CD14-positive monocyte (primary cell): ENCODE data around the gene TFF1. TPM values are rescaled to one million over a fixed set of nuclear protein-coding genes. Genes with fewer than 3 reads are reported as not detected.

ENCODE experiments used
- DNase-seq, 3 donors: peaks; one replicate each; pipeline ENCODE4 v3.0.0-alpha.2; 2011 to 2022
- H2AFZ ChIP-seq: 2 replicates; pipeline ENCODE4 v1.6.0; 2012; ENCODE audit warnings: mild to moderate bottlenecking, low read depth, low read length, inconsistent platforms; ENCODE audit not compliant: insufficient read depth, poor library complexity, severe bottlenecking
- H3K27ac ChIP-seq, 2 donors: 1 replicate in 1 of 2; 2 replicates in 1 of 2; pipeline ENCODE4 v1.5.1; 2012 to 2013; ENCODE audit warnings: low read length in 2 of 2, control low read depth in 1 of 2, inconsistent platforms in 1 of 2, low read depth in 1 of 2, mild to moderate bottlenecking in 1 of 2
- H3K27me3 ChIP-seq, 2 donors: one replicate each; pipeline versions ENCODE4 v1.6.0 to v1.6.1; 2011 to 2013; ENCODE audit warnings: low read length in 2 of 2; ENCODE audit not compliant: control insufficient read depth in 2 of 2, insufficient read depth in 2 of 2
- H3K36me3 ChIP-seq, 2 donors: replicated peaks in 1 of 2; 1 replicate in 1 of 2; 2 replicates in 1 of 2; pipeline versions ENCODE4 v1.5.1 to v1.6.1; 2012 to 2013; ENCODE audit warnings: low read length in 2 of 2, control low read depth in 1 of 2, inconsistent platforms in 1 of 2, mild to moderate bottlenecking in 1 of 2; ENCODE audit not compliant: insufficient read depth in 2 of 2, control insufficient read depth in 1 of 2
- H3K4me1 ChIP-seq, 2 donors: 1 replicate in 1 of 2; 2 replicates in 1 of 2; pipeline versions ENCODE4 v1.5.1 to v1.6.1; 2012 to 2013; ENCODE audit warnings: low read length in 2 of 2, control low read depth in 1 of 2, inconsistent platforms in 1 of 2, mild to moderate bottlenecking in 1 of 2, moderate library complexity in 1 of 2; ENCODE audit not compliant: insufficient read depth in 2 of 2, control insufficient read depth in 1 of 2
- H3K4me2 ChIP-seq: replicated peaks from 2 replicates; pipeline ENCODE3; 2012; ENCODE audit warnings: low read length, moderate library complexity, mild to moderate bottlenecking; ENCODE audit not compliant: poor library complexity, severe bottlenecking; ENCODE audit errors: extremely low read depth
- H3K4me3 ChIP-seq, 3 experiments: fragments of 200-600 bp in 1 of 3; sonication (generic) in 1 of 3; replicated peaks in 1 of 3; 1 replicate in 2 of 3; 2 replicates in 1 of 3; pipeline ENCODE4 v1.5.1; 2011 to 2013; ENCODE audit warnings: low read length in 3 of 3, mild to moderate bottlenecking in 3 of 3, control low read depth in 2 of 3, low read depth in 2 of 3, inconsistent platforms in 1 of 3, moderate library complexity in 1 of 3
- H3K79me2 ChIP-seq: 2 replicates; pipeline ENCODE4 v1.6.0; 2012; ENCODE audit warnings: mild to moderate bottlenecking, control low read depth, inconsistent platforms, low read length, moderate library complexity; ENCODE audit not compliant: insufficient read depth
- H3K9ac ChIP-seq: 2 replicates; pipeline ENCODE4 v1.6.0; 2017; ENCODE audit warnings: low read length, mild to moderate bottlenecking; ENCODE audit not compliant: insufficient read depth, poor library complexity, severe bottlenecking
- H3K9me3 ChIP-seq, 2 donors: replicated peaks in 1 of 2; 1 replicate in 1 of 2; 2 replicates in 1 of 2; pipeline versions ENCODE4 v1.5.1 to v1.6.1; 2012 to 2013; ENCODE audit warnings: low read length in 2 of 2, control low read depth in 1 of 2; ENCODE audit not compliant: control insufficient read depth in 1 of 2, insufficient read depth in 1 of 2
- H4K20me1 ChIP-seq: 2 replicates; pipeline ENCODE4 v1.6.0; 2012; ENCODE audit warnings: mild to moderate bottlenecking, low read length, control low read depth, moderate library complexity; ENCODE audit not compliant: insufficient read depth
- H3K27ac Mint-ChIP-seq, 7 donors: one replicate each; pipeline ENCODE4 v1.8.0; 2020; ENCODE audit warnings: mild to moderate bottlenecking in 7 of 7, mixed read lengths in 7 of 7, moderate library complexity in 6 of 7, inconsistent platforms in 2 of 7
- H3K27me3 Mint-ChIP-seq, 3 donors: one replicate each; pipeline ENCODE4 v1.8.0; 2021 to 2022; ENCODE audit warnings: low read depth in 3 of 3, mild to moderate bottlenecking in 3 of 3, mixed read lengths in 3 of 3, moderate library complexity in 3 of 3, inconsistent platforms in 1 of 3
- H3K36me3 Mint-ChIP-seq, 2 donors: one replicate each; pipeline ENCODE4 v1.8.0; 2020; ENCODE audit warnings: mixed read lengths in 2 of 2, inconsistent platforms in 1 of 2, mild to moderate bottlenecking in 1 of 2
- H3K4me1 Mint-ChIP-seq: one replicate; pipeline ENCODE4 v1.8.0; 2020; ENCODE audit warnings: mild to moderate bottlenecking, mixed read lengths
- H3K4me3 Mint-ChIP-seq, 2 donors: one replicate each; pipeline ENCODE4 v1.8.0; 2020; ENCODE audit warnings: mild to moderate bottlenecking in 2 of 2, mixed read lengths in 2 of 2, moderate library complexity in 1 of 2
- H3K9me3 Mint-ChIP-seq, 7 donors: one replicate each; pipeline ENCODE4 v1.8.0; 2020 to 2022; ENCODE audit warnings: mixed read lengths in 7 of 7, mild to moderate bottlenecking in 6 of 7, moderate library complexity in 6 of 7, inconsistent platforms in 2 of 7
- CTCF ChIP-seq: fragments of 200-600 bp; IDR thresholded peaks from one replicate; pipeline ENCODE4 v1.8.0; 2022; ENCODE audit warnings: antibody characterized with exemption, mild to moderate bottlenecking
- WGBS: methylation state at CpG from one replicate; pipeline ENCODE4 v1.1.5; 2013; ENCODE audit warnings: missing lambda C conversion rate; ENCODE audit not compliant: insufficient coverage; 5-methylcytosine and 5-hydroxymethylcytosine counted together
- intact Hi-C, 2 donors: fragments of 100-400 bp; cut with micrococcal nuclease; formaldehyde crosslinking; loops; one replicate each; pipeline versions ENCODE4 v1.15.0 to v1.15.1; 2023
- polyA plus RNA-seq, 3 donors: library from polyadenylated mRNA; depleted of rRNA in 1 of 3; unstranded in 2 of 3; stranded (reverse) in 1 of 3; fragments of 300-500 nt in 2 of 3; fragments of >200 nt in 1 of 3; fragmentation: Illumina TruSeq in 2 of 3; gene quantifications; 1 replicate in 2 of 3; 2 replicates in 1 of 3; pipeline ENCODE4 v1.2.3, GENCODE V29; 2012 to 2021

TFF1 gene
- polyA plus RNA-seq, 3 donors: not detected

- no peak for DNase-seq
- intact Hi-C loops: no loop called here
- no peak overlapping the region for H3K4me3 Mint-ChIP-seq
- Histone ChIP-seq H3K27ac (no peak overlapping the region), H4K20me1 (no peaks in the 10 kb centered on the region), H3K4me2 (no peak overlapping the region), H2AFZ (no peak overlapping the region), H3K9ac (no peak overlapping the region), H3K9me3 (no peaks in the 10 kb centered on the region), H3K79me2 (no peaks in the 10 kb centered on the region), H3K36me3 (no peaks in the 10 kb centered on the region), H3K27me3 (no peaks in the 10 kb centered on the region), H3K4me3 (no peak overlapping the region), H3K4me1 (peaks cover 0 to 7% of the 10 kb centered on the region in 2 donors)
- peaks cover 1 to 5% (median 1%) of the 10 kb centered on the region in 3 donors for H3K27me3 Mint-ChIP-seq
- H3K27ac Mint-ChIP-seq: no peak overlapping the region
- no peaks in the 10 kb centered on the region for H3K36me3 Mint-ChIP-seq
- H3K4me1 Mint-ChIP-seq: peaks cover 11% of the 10 kb centered on the region
- peaks cover 0 to 1% (median 0%) of the 10 kb centered on the region in 7 donors for H3K9me3 Mint-ChIP-seq
- TF ChIP-seq CTCF: no peak
- no CpG with 5 or more reads among the region's 8 CpGs for WGBS
Measured at GRCh38 chr21:42393443-42393950, 27.2 kb upstream of the TFF1 start.

GRCh38 chr21:42392731-42393442 lies 26.6 kb upstream of the TFF1 start:
- Histone ChIP-seq H4K20me1 (no peaks in the 10 kb centered on the region), H2AFZ (no peak overlapping the region), H3K36me3 (no peaks in the 10 kb centered on the region), H3K9me3 (no peaks in the 10 kb centered on the region), H3K4me2 (no peak overlapping the region), H3K9ac (no peak overlapping the region), H3K79me2 (no peaks in the 10 kb centered on the region), H3K4me1 (peaks cover 0 to 11% of the 10 kb centered on the region in 2 donors), H3K27ac (no peak overlapping the region), H3K4me3 (no peak overlapping the region), H3K27me3 (no peaks in the 10 kb centered on the region)
- Mint-ChIP-seq H3K4me3 (peak overlapping the region in 1 of 2 donors; percentile 7), H3K4me1 (peaks cover 17% of the 10 kb centered on the region), H3K9me3 (peaks cover 0 to 1% (median 0%) of the 10 kb centered on the region in 7 donors), H3K36me3 (no peaks in the 10 kb centered on the region), H3K27me3 (peaks cover 1 to 5% (median 1%) of the 10 kb centered on the region in 3 donors), H3K27ac (no peak overlapping the region)
- 92% methylated on average over 11 of the region's 17 CpGs for whole genome bisulfite sequencing
- intact Hi-C loops: no loop called here
- TF ChIP-seq CTCF: no peak
- no peak for DNase-seq
